Measurements from ENCODE around the gene SLC29A1. TPM values are rescaled to one million over a fixed set of nuclear protein-coding genes. Genes with fewer than 3 reads are reported as not detected.

Gene SLC29A1
- total and polyA plus RNA-seq, 9 of the 15 experiments (the other 6 are each of a cell fraction or from before 2014, with no cell fraction given): 18.9 to 170 (median 57.7) TPM

- TF ChIP-seq CEBPZ (IDR thresholded peaks at IDR 0.05; ENCODE audit: borderline replicate concordance, low read depth, low read length) (no peak), CHD2 (IDR thresholded peaks at IDR 0.05; ENCODE audit: low read depth, low read length) (no peak), KLF1 (tag; IDR thresholded peaks at IDR 0.05) (no peak), POLR2A (conservative IDR thresholded peaks at IDR 0.05) (peak; percentile 74), MAX (CRISPR knock-in tag; IDR thresholded peaks at IDR 0.05) (peak; percentile 82), CTCF (IDR thresholded peaks at IDR 0.05 in 2 of 3, conservative IDR thresholded peaks at IDR 0.05 in 1 of 3; ENCODE audit: insufficient read depth in 2 of 3, low read depth in 1 of 3, low read length in 3 of 3) (no peak), MITF (IDR thresholded peaks at IDR 0.05) (no peak), PYGO2 (tag; IDR thresholded peaks at IDR 0.05) (no peak), NEUROD1 (IDR thresholded peaks at IDR 0.05; ENCODE audit: borderline replicate concordance, low read depth, low read length, partially characterized antibody) (peak; percentile 27), HMG20A (CRISPR knock-in tag; conservative IDR thresholded peaks at IDR 0.05) (no peak), PHB (CRISPR knock-in tag; IDR thresholded peaks at IDR 0.05) (no peak), MNT (conservative IDR thresholded peaks at IDR 0.05) (peak; percentile 27 to 81; a peak in 3 of 4 replicates), ATF2 (CRISPR knock-in tag; IDR thresholded peaks at IDR 0.05) (no peak), KAT8 (IDR thresholded peaks at IDR 0.05; ENCODE audit: low read depth) (no peak), KHSRP (IDR thresholded peaks at IDR 0.05) (no peak), RNF2 (IDR thresholded peaks at IDR 0.05) (no peak; the same call in 1 of the 2 replicates), LCOR (CRISPR knock-in tag; IDR thresholded peaks at IDR 0.05) (peak; percentile 75), POLR2G (IDR thresholded peaks at IDR 0.05; ENCODE audit: low read depth, low read length) (peak; percentile 95), ARID1B (IDR thresholded peaks at IDR 0.05) (peak; percentile 33; the same call in 1 of the 2 replicates)
Measured at GRCh38 chr6:44219053-44219814, 4.2 kb upstream of the SLC29A1 start (continued).
